Measurements from ENCODE around the gene SH3BP5L.

The SH3BP5L gene

GRCh38 chr1:248852481-248853405, 27.0 kb upstream of the SH3BP5L start:
- DNase-seq, result no peak
- in situ Hi-C loops (cut with HindIII; ENCODE audit: low pct_ligation_motif_present, low pct_unique_long_range_greater_than_20kb, low sequenced_read_pairs), result no loop called here

- in situ Hi-C loops (cut with HindIII; ENCODE audit: low pct_ligation_motif_present, low pct_unique_long_range_greater_than_20kb, low sequenced_read_pairs), result no loop called here
- DNase-seq, result no peak
Observed at GRCh38 chr1:248851390-248851789, 25.7 kb upstream of the SH3BP5L start.

- no peak for DNase-seq
- in situ Hi-C loops (cut with HindIII; ENCODE audit: low pct_ligation_motif_present, low pct_unique_long_range_greater_than_20kb, low sequenced_read_pairs), result no loop called here
Observed at GRCh38 chr1:248850536-248851251, 25.0 kb upstream of the SH3BP5L start.

DNA sequence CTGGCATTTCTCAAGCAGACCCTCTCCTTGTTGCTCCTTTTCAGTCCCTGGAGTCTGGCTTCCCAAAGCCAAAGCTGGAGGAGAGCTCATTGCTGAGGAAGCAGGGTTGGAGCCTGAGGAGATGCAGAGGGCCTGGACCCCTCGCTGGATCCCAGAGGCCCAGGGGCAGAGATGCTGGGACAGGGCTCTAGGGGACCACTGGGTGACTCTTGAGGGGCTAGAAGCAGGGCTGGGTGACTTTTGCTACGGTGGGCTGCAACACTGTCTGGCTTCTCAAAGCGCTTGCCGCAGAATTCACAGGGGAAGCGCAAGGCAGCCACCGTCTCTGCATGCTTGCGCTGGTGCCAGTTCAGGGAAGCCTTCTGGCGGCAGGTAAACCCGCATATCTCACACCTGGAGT, 24.4 kb upstream of the SH3BP5L start:
- no peak for DNase-seq
- in situ Hi-C loops (cut with HindIII; ENCODE audit: low pct_ligation_motif_present, low pct_unique_long_range_greater_than_20kb, low sequenced_read_pairs), result no loop called here

DNA sequence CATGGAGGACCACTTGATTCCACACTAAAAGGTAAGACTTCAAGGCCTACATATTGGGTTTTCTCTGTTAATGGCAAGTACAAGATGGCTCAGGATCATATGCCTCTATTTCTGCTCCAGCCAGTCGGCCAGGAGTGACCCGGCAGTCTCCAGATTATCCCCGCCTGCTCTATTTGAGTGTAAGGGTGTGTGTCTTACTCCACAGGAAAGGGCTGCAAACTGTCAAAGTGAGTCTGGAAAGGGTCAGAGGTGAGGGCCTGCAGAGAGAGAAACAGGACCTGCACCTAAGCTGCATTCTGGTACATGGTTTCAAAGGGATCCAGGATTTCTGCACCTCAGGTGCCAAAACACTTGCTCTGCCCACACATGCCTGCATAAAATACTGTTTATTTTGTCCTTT, 23.9 kb upstream of the SH3BP5L start:
- no peak for DNase-seq
- in situ Hi-C loops (cut with HindIII; ENCODE audit: low pct_ligation_motif_present, low pct_unique_long_range_greater_than_20kb, low sequenced_read_pairs), result no loop called here

GRCh38 chr1:248849152-248849551, 23.4 kb upstream of the SH3BP5L start:
- in situ Hi-C loops (cut with HindIII; ENCODE audit: low pct_ligation_motif_present, low pct_unique_long_range_greater_than_20kb, low sequenced_read_pairs), result no loop called here

GRCh38 chr1:248848602-248849001, 22.9 kb upstream of the SH3BP5L start:
- in situ Hi-C loops (cut with HindIII; ENCODE audit: low pct_ligation_motif_present, low pct_unique_long_range_greater_than_20kb, low sequenced_read_pairs), result no loop called here
- DNase-seq, result no peak

More at GRCh38 chr1:248849152-248849551, 23.4 kb upstream of the SH3BP5L start:
- no peak for DNase-seq

DNA sequence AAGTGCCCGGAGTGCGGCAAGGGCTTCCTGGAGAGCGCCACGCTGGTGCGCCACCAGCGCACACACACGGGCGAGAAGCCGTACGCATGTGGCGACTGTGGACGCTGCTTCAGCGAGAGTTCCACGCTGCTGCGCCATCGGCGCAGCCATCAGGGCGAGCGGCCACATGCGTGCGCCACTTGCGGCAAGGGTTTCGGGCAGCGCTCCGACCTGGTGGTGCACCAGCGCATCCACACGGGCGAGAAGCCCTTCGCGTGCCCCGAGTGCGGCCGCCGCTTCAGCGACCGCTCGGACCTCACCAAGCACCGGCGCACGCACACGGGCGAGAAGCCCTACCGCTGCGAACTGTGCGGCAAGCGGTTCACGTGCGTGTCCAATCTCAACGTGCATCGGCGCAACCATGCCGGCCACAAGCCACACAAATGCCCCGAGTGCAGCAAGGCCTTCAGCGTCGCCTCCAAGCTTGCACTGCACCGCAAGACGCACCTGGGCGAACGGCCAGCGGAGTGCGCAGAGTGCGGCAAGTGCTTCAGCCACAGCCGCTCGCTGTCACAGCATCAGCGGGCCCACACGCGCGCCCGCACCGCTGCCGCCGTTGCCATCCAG, 22.3 kb upstream of the SH3BP5L start:
- no peak for DNase-seq
- in situ Hi-C loops (cut with HindIII; ENCODE audit: low pct_ligation_motif_present, low pct_unique_long_range_greater_than_20kb, low sequenced_read_pairs), result no loop called here

DNA sequence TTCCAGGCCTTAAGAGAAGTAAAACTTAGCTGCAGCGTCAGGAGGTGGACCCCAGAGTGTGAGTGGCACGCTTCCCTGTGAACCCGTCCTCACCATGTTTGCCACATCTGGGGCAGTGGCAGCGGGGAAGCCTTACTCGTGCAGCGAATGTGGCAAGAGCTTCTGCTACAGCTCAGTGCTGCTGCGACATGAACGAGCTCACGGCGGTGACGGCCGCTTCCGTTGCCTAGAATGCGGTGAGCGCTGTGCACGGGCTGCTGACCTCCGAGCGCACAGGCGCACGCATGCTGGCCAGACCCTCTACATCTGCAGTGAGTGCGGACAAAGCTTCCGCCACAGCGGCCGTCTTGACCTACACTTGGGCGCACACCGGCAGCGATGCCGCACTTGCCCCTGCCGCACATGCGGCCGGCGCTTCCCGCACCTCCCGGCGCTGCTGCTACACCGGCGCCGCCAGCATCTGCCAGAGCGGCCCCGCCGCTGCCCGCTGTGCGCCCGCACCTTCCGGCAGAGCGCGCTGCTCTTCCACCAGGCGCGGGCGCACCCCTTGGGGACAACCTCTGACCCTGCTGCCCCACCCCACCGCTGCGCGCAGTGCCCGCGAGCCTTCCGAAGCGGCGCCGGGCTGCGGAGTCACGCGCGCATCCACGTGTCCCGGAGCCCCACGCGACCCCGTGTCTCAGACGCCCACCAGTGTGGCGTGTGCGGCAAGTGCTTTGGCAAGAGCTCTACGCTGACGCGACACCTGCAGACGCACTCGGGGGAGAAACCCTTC, 21.7 kb upstream of the SH3BP5L start:
- no peak for DNase-seq
- in situ Hi-C loops (cut with HindIII; ENCODE audit: low pct_ligation_motif_present, low pct_unique_long_range_greater_than_20kb, low sequenced_read_pairs), result no loop called here

GRCh38 chr1:248844526-248844925, 18.8 kb upstream of the SH3BP5L start:
- in situ Hi-C loops (cut with HindIII; ENCODE audit: low pct_ligation_motif_present, low pct_unique_long_range_greater_than_20kb, low sequenced_read_pairs), result no loop called here

DNA sequence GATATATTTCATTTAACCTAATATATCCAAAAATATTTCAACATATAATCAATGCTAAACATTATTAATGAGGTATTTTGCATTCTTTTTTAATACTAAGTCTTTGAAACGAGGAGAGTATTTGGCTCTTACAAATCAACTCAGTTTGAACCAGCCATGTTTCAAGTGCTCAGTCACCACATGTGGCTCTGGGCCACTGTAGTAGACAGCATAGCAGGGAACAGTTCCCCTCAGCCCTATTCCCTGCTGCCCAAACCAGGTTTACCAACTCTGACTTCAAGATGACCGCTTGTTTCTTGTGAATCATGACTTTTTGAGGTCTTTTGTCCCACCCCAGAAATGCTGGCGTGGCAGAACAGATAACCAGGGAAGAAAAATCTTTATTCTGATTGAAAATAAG, 18.0 kb upstream of the SH3BP5L start:
- in situ Hi-C loops (cut with HindIII; ENCODE audit: low pct_ligation_motif_present, low pct_unique_long_range_greater_than_20kb, low sequenced_read_pairs), result no loop called here
- no peak for DNase-seq

More at GRCh38 chr1:248844526-248844925, 18.8 kb upstream of the SH3BP5L start:
- DNase-seq, result no peak

- no peak for DNase-seq
- in situ Hi-C loops (cut with HindIII; ENCODE audit: low pct_ligation_motif_present, low pct_unique_long_range_greater_than_20kb, low sequenced_read_pairs), result no loop called here
Observed at GRCh38 chr1:248842781-248843331, 17.1 kb upstream of the SH3BP5L start.

- in situ Hi-C loops (cut with HindIII; ENCODE audit: low pct_ligation_motif_present, low pct_unique_long_range_greater_than_20kb, low sequenced_read_pairs), result no loop called here
- peak; percentile 57 for DNase-seq
Observed at GRCh38 chr1:248841702-248842395, 16.1 kb upstream of the SH3BP5L start.

- no peak for DNase-seq
- in situ Hi-C loops (cut with HindIII; ENCODE audit: low pct_ligation_motif_present, low pct_unique_long_range_greater_than_20kb, low sequenced_read_pairs), result no loop called here
Observed at GRCh38 chr1:248840946-248841345, 15.2 kb upstream of the SH3BP5L start.

DNA sequence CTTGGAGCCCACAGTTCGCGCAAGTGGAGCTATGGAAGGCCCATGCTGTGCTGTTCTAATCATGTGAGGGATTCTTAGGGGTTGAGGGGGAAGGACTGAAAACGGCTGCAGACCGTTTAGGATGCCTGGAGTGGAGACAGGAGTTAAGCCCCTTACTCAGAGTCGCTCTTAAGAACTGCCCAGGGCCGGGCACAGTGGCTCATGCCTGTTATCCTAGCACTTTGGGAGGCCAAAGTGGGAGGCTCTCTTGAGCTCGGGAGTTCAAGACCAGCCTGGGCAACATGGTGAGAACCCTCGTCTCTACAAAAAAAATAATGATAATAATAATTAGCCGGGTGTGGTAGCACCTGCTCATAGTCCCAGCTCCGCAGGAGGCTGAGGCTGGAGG, 13.4 kb upstream of the SH3BP5L start:
- in situ Hi-C loops (cut with HindIII; ENCODE audit: low pct_ligation_motif_present, low pct_unique_long_range_greater_than_20kb, low sequenced_read_pairs), result no loop called here
- DNase-seq, result peak; percentile 19

- in situ Hi-C loops (cut with HindIII; ENCODE audit: low pct_ligation_motif_present, low pct_unique_long_range_greater_than_20kb, low sequenced_read_pairs), result no loop called here
Observed at GRCh38 chr1:248838357-248839167, 12.8 kb upstream of the SH3BP5L start.

GRCh38 chr1:248837781-248838356, 12.2 kb upstream of the SH3BP5L start, which contains the start of gene ZNF672:
ZNF672 (plus strand) TSS chr1:248838224; CDS start chr1:248847275, 9,051 bp downstream.
- DNase-seq, result peak; percentile 99
- in situ Hi-C loops (cut with HindIII; ENCODE audit: low pct_ligation_motif_present, low pct_unique_long_range_greater_than_20kb, low sequenced_read_pairs), result no loop called here

More at GRCh38 chr1:248838357-248839167, 12.8 kb upstream of the SH3BP5L start:
- DNase-seq, result peak; percentile 90
